IMR-90 (cell line): ENCODE results near the gene S100B. TPM values are rescaled to one million over a fixed set of nuclear protein-coding genes. Genes with fewer than 3 reads are reported as not detected.

Experiments
- ATAC-seq: fragments of 200-7000 bp; cut with Tn5 transposase; 2 replicates; pipeline ENCODE4 v1.9.1; 2020; ENCODE audit warnings: low read depth, mild to moderate bottlenecking, moderate library complexity
- BruUV-seq: library from RNA; stranded (reverse); fragments of 400-500 nt; replicated peaks from 2 replicates; lab custom pipeline; 2021; lab: Mats Ljungman, UMichigan
- CTCF ChIA-PET: fragments of 300-600 bp; formaldehyde crosslinking; extraction: SDS; loops from one replicate; lab custom pipeline; 2021; ENCODE audit warnings: antibody characterized with exemption; lab: Yijun Ruan, JAX
- POLR2A ChIA-PET: fragments of 300-600 bp; sonication (Branson Sonifier 250); formaldehyde crosslinking; loops from one replicate; lab custom pipeline; 2022; ENCODE audit warnings: antibody characterized with exemption; ENCODE audit not compliant: unreplicated experiment; lab: Charles Lee
- DNase-seq: peaks from one replicate; pipeline ENCODE4 v3.0.0; 2013
- H2AFZ ChIP-seq: replicated peaks from 2 replicates; pipeline ENCODE3; 2013; ENCODE audit warnings: low read length, mild to moderate bottlenecking; ENCODE audit not compliant: poor library complexity
- H2AK5ac ChIP-seq: 2 replicates; pipeline ENCODE4 v1.6.1; 2013; ENCODE audit warnings: low read depth, low read length, inconsistent platforms
- H2AK9ac ChIP-seq: replicated peaks from 2 replicates; pipeline ENCODE3; 2013; ENCODE audit warnings: mild to moderate bottlenecking, low read depth, low read length, moderate library complexity; ENCODE audit not compliant: poor library complexity
- H2BK120ac ChIP-seq: 2 replicates; pipeline ENCODE4 v1.6.1; 2013; ENCODE audit warnings: low read depth, low read length, inconsistent platforms
- H2BK15ac ChIP-seq: 3 replicates; pipeline ENCODE4 v1.6.1; 2013; ENCODE audit warnings: low read depth, low read length, inconsistent platforms
- H2BK20ac ChIP-seq: 2 replicates; pipeline ENCODE4 v1.6.1; 2013; ENCODE audit warnings: low read depth, mild to moderate bottlenecking, inconsistent platforms, low read length, moderate library complexity
- H2BK5ac ChIP-seq: 2 replicates; pipeline ENCODE4 v1.6.1; 2013; ENCODE audit warnings: mild to moderate bottlenecking, low read depth, low read length, inconsistent platforms; ENCODE audit not compliant: poor library complexity, severe bottlenecking
- H3K14ac ChIP-seq: replicated peaks from 2 replicates; pipeline ENCODE4 v1.6.1; 2013; ENCODE audit warnings: low read depth, low read length, inconsistent platforms
- H3K18ac ChIP-seq: 2 replicates; pipeline ENCODE4 v1.6.1; 2013; ENCODE audit warnings: low read depth, low read length, control low read depth
- H3K23ac ChIP-seq: 2 replicates; pipeline ENCODE4 v1.6.1; 2013; ENCODE audit warnings: low read depth, low read length, inconsistent platforms
- H3K27ac ChIP-seq: 2 replicates; pipeline ENCODE4 v1.5.1; 2013; ENCODE audit warnings: mild to moderate bottlenecking, control low read depth, low read length; ENCODE audit not compliant: insufficient read depth
- H3K27me3 ChIP-seq: 2 replicates; pipeline ENCODE4 v1.6.1; 2013; ENCODE audit warnings: low read length; ENCODE audit not compliant: control insufficient read depth, insufficient read depth
- H3K36me3 ChIP-seq: 2 replicates; pipeline ENCODE4 v1.6.1; 2013; ENCODE audit warnings: low read length, mixed read lengths; ENCODE audit not compliant: control insufficient read depth, insufficient read depth
- H3K4ac ChIP-seq: 2 replicates; pipeline ENCODE4 v1.6.1; 2013; ENCODE audit warnings: low read depth, low read length, inconsistent platforms
- H3K4me1 ChIP-seq: 2 replicates; pipeline ENCODE4 v1.6.1; 2013; ENCODE audit warnings: low read length, mixed read lengths; ENCODE audit not compliant: control insufficient read depth, insufficient read depth
- H3K4me2 ChIP-seq: 2 replicates; pipeline ENCODE4 v1.6.1; 2013; ENCODE audit warnings: low read depth, mild to moderate bottlenecking, control low read depth, low read length, moderate library complexity
- H3K4me3 ChIP-seq: 2 replicates; pipeline ENCODE4 v1.5.1; 2013; ENCODE audit warnings: low read depth, mild to moderate bottlenecking, control low read depth, low read length, moderate library complexity; ENCODE audit not compliant: insufficient read depth
- H3K56ac ChIP-seq: 2 replicates; pipeline ENCODE4 v1.6.1; 2013; ENCODE audit warnings: low read length, inconsistent platforms; ENCODE audit not compliant: insufficient read depth; ENCODE audit errors: extremely low read depth
- H3K79me1 ChIP-seq, 2 experiments: 2 replicates each; pipeline ENCODE4 v1.6.1; 2013; ENCODE audit warnings: low read length in 2 of 2, inconsistent platforms in 1 of 2, low read depth in 1 of 2
- H3K9ac ChIP-seq: 2 replicates; pipeline ENCODE4 v1.6.1; 2013; ENCODE audit warnings: low read depth, low read length, control low read depth
- H3K9me1 ChIP-seq: 2 replicates; pipeline ENCODE4 v1.6.1; 2013; ENCODE audit warnings: low read length, inconsistent platforms; ENCODE audit not compliant: insufficient read depth
- H3K9me3 ChIP-seq: 2 replicates; pipeline ENCODE4 v1.6.1; 2013; ENCODE audit warnings: low read length; ENCODE audit not compliant: control insufficient read depth, insufficient read depth
- H4K20me1 ChIP-seq: 2 replicates; pipeline ENCODE4 v1.6.1; 2013; ENCODE audit warnings: low read length, inconsistent platforms; ENCODE audit not compliant: insufficient read depth
- H4K5ac ChIP-seq: 2 replicates; pipeline ENCODE4 v1.6.1; 2013; ENCODE audit warnings: mild to moderate bottlenecking, low read depth, low read length, control low read depth
- H4K8ac ChIP-seq, 2 experiments: 2 replicates each; pipeline ENCODE4 v1.6.1; 2013; ENCODE audit warnings: low read depth in 2 of 2, low read length in 2 of 2, control low read depth in 1 of 2, inconsistent platforms in 1 of 2
- H4K91ac ChIP-seq: 2 replicates; pipeline ENCODE4 v1.6.1; 2013; ENCODE audit warnings: low read depth, low read length, inconsistent platforms; ENCODE audit not compliant: insufficient read depth
- BHLHE40 ChIP-seq: fragments of 150-350 bp; IDR thresholded peaks from 2 replicates; pipeline ENCODE4 v1.6.1; 2016; ENCODE audit warnings: mild to moderate bottlenecking, low read depth, low read length
- CEBPB ChIP-seq: IDR thresholded peaks from 2 replicates; pipeline ENCODE4 v1.6.1; 2012; ENCODE audit warnings: low read depth, low read length, improper control_type of control experiment
- MAZ ChIP-seq: IDR thresholded peaks from 2 replicates; pipeline ENCODE4 v1.6.1; 2012; ENCODE audit warnings: low read depth, mild to moderate bottlenecking, low read length, improper control_type of control experiment, moderate library complexity, borderline replicate concordance
- NFE2L2 ChIP-seq: fragments of 150-350 bp; IDR thresholded peaks from 2 replicates; pipeline ENCODE4 v1.6.1; 2016; ENCODE audit warnings: low read depth, mild to moderate bottlenecking, low read length
- WGBS, 2 experiments: methylation state at CpG; one replicate each; pipeline versions ENCODE4 v1.1.5 to v1.1.7; 2013; ENCODE audit warnings: missing lambda C conversion rate in 2 of 2; ENCODE audit not compliant: insufficient read length in 1 of 2; ENCODE audit errors: extremely low coverage in 2 of 2; 5-methylcytosine and 5-hydroxymethylcytosine counted together
- dilution Hi-C: fragments of 300-500 bp; cut with HindIII; formaldehyde crosslinking; loops from one replicate; pipeline ENCODE4 v1.14.3; 2018; ENCODE audit warnings: low sequenced_read_pairs; ENCODE audit not compliant: unreplicated experiment
- in situ Hi-C: fragments of 300-500 bp; cut with MboI; formaldehyde crosslinking; loops from 3 replicates; pipeline ENCODE4 v1.14.3; 2019; ENCODE audit warnings: low sequenced_read_pairs, inconsistent platforms, mixed read lengths
- intact Hi-C: fragments of 100-400 bp; cut with micrococcal nuclease; formaldehyde crosslinking; loops from 2 replicates; pipeline ENCODE4 v1.10.0; 2022
- polyA plus RNA-seq, 3 experiments: library from polyadenylated mRNA; depleted of rRNA; stranded (reverse); fragments of >200 nt; gene quantifications; 2 replicates each; pipeline ENCODE4 v1.2.3, GENCODE V29; 2012; ENCODE audit warnings: low replicate concordance in 1 of 3
- total RNA-seq: library from RNA; depleted of rRNA; stranded (reverse); fragments of >200 nt; gene quantifications from 2 replicates; pipeline ENCODE4 v1.2.3, GENCODE V29; 2012

S100B gene
- total and polyA plus RNA-seq, 2 of the 4 experiments (the other 2 are of a cell fraction): 0.18 to 0.26 TPM

DNA sequence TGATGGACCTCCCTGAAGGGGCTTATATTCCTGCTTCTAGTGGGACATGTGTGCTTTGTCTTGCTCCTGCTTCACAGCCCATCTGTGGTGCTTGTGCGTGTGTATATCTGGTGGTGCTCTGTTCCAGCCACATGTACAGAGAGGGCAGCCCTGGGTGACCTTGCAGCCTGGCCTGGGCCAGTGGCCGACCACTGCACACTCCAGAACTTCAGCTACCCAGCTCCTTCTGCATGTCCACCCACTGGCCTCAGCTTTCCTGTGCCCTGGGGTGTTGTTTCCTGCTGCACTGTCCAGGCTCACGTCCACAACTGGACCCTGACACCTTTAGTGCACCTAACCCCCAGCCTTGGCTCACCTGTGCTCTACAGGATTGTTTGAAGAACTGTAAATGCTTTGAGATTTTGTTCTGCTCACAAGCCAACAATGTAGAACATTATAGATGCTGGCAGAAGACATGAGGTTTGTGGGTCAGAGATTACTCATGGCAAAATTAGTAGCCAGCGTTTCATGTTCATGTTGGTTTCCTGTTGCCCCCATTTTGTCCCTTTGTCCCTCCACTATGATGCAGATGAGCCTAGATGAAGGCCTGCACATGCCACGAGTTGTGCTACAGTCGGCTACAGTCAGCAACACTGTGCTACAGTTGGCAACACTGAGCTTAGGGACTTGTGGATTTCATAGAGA, 5.3 kb upstream of the S100B start:
- ATAC-seq (no peak), DNase-seq (no peak)
- no peak overlapping the region for H4K91ac ChIP-seq
- ChIA-PET POLR2A (no interaction called here), CTCF (no interaction called here)
- WGBS, 2 experiments: no CpG with 5 or more reads among the region's 6 CpGs
- H3K4ac ChIP-seq: no peak overlapping the region
- H3K18ac ChIP-seq: no peak overlapping the region
- no peak overlapping the region for H3K4me2 ChIP-seq
- intact Hi-C loops: no loop called here
- no peak overlapping the region for H3K4me3 ChIP-seq
- no peaks in the 10 kb centered on the region for H4K20me1 ChIP-seq
- H3K27me3 ChIP-seq: peaks cover 27% of the 10 kb centered on the region
- no peak overlapping the region for H2AFZ ChIP-seq
- no peak overlapping the region for H2AK5ac ChIP-seq
- H2BK5ac ChIP-seq: no peak overlapping the region
- H2BK120ac ChIP-seq: no peak overlapping the region
- TF ChIP-seq BHLHE40 (no peak), NFE2L2 (no peak), CEBPB (no peak), MAZ (no peak)
- H4K5ac ChIP-seq: no peak overlapping the region
- no peak overlapping the region for H3K9ac ChIP-seq
- H3K23ac ChIP-seq: no peak overlapping the region
- H2BK20ac ChIP-seq: no peak overlapping the region
- dilution Hi-C loops: no loop called here
- H3K56ac ChIP-seq: no peak overlapping the region
- no peaks in the 10 kb centered on the region for H3K4me1 ChIP-seq
- no peaks in the 10 kb centered on the region for H3K79me1 ChIP-seq
- peaks cover 9% of the 10 kb centered on the region for H3K9me3 ChIP-seq
- H3K27ac ChIP-seq: no peak overlapping the region
- no peaks in the 10 kb centered on the region for H3K9me1 ChIP-seq
- H2AK9ac ChIP-seq: no peak overlapping the region
- no peak overlapping the region for H4K8ac ChIP-seq
- no peaks in the 10 kb centered on the region for H3K36me3 ChIP-seq
- no peak overlapping the region for H2BK15ac ChIP-seq
- no peak overlapping the region for H3K14ac ChIP-seq
- BruUV-seq: no TSS peak
- in situ Hi-C loops: no loop called here
